Left ventricle myocardium inferior (tissue), 1 donor: ENCODE measurements around the gene CCS. TPM values are rescaled to one million over a fixed set of nuclear protein-coding genes. Genes with fewer than 3 reads are reported as not detected.

Experiments
- DNase-seq: peaks from one replicate; pipeline ENCODE4 v3.0.0-alpha.2; 2020
- H3K27ac ChIP-seq: fragments of 200-600 bp; replicated peaks from 2 replicates; pipeline ENCODE4 v1.8.0; 2021
- H3K27me3 ChIP-seq: fragments of 200-600 bp; 2 replicates; pipeline ENCODE4 v1.8.0; 2021; ENCODE audit warnings: low read depth
- H3K36me3 ChIP-seq: fragments of 200-600 bp; 2 replicates; pipeline ENCODE4 v1.8.0; 2021
- H3K4me1 ChIP-seq: fragments of 200-600 bp; 2 replicates; pipeline ENCODE4 v1.8.0; 2021
- H3K4me3 ChIP-seq: fragments of 200-600 bp; 2 replicates; pipeline ENCODE4 v1.8.0; 2021; ENCODE audit warnings: mild to moderate bottlenecking, moderate library complexity
- H3K9me3 ChIP-seq: fragments of 200-600 bp; replicated peaks from 2 replicates; pipeline ENCODE4 v1.8.0; 2021
- CTCF ChIP-seq: fragments of 200-600 bp; IDR thresholded peaks from 2 replicates; pipeline ENCODE4 v1.8.0; 2021; ENCODE audit warnings: antibody characterized with exemption, mild to moderate bottlenecking, borderline replicate concordance
- intact Hi-C: fragments of 100-400 bp; cut with micrococcal nuclease; formaldehyde crosslinking; loops from one replicate; pipeline ENCODE4 v1.11.0; 2022
- total RNA-seq: library from RNA; stranded (reverse); fragmentation: NEBNext Ultra II Directional; extraction: Animal tissue kit (Norgen Biotek cat#: 25700); gene quantifications from one replicate; pipeline ENCODE4 v1.2.1, GENCODE V29; 2021
- donor health status: DM: no; HTN: yes; CAD: no; lungs with severe emphysema.

Gene CCS
- total RNA-seq, 1 donor from 2014 or later = 25.3 TPM

- intact Hi-C loops = no loop called here
- Histone ChIP-seq H3K4me3 (no peak overlapping the region), H3K27ac (no peak overlapping the region), H3K27me3 (no peaks in the 10 kb centered on the region), H3K9me3 (no peaks in the 10 kb centered on the region), H3K36me3 (no peaks in the 10 kb centered on the region), H3K4me1 (peaks cover 27% of the 10 kb centered on the region)
- TF ChIP-seq CTCF = no peak
- DNase-seq = no peak
Observed at GRCh38 chr11:66589996-66590675, 2.8 kb upstream of the CCS start.

DNA sequence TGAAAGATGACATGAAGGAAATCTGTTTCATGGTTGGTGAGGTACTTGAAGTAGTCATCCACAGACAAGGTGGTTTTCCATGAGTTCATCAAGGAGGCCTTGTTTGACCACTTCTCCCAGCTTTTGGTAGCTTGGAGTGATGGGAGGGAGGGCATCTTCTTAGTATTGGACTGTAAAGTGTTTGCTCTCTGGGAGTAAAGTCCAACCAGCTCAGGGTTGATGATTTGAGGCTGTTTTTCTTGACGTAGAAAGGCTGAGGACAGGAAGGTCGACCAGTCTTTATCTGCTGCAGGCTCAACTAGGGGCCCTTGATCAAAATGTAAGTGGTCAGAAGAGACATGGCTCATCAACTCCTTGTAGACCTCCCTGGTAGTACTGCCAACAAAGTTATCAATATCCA, 1.8 kb upstream of the CCS start:
- TF ChIP-seq CTCF = no peak
- Histone ChIP-seq H3K4me1 (peaks cover 38% of the 10 kb centered on the region), H3K36me3 (no peaks in the 10 kb centered on the region), H3K27me3 (no peaks in the 10 kb centered on the region), H3K27ac (no peak overlapping the region), H3K9me3 (no peaks in the 10 kb centered on the region), H3K4me3 (no peak overlapping the region)
- intact Hi-C loops = no loop called here
- no peak for DNase-seq

DNA sequence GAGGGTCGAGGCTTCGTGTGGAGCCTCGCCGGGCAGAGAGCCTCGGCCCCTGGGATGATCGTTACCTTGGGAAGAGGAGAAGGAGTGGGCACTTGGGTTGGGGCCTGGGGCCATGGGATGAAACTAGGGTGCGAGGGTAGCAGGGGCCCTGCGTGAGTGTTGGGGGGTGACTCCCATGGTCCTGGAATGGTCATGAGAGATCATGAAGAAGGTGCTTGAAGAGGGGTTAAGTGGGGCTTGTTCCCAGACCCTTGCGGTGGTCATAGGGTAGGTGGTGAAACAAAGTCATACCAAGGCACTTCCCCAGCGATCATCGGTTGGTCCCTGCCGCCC, 284 bp downstream of the CCS start:
- TF ChIP-seq CTCF = no peak
- Histone ChIP-seq H3K36me3 (no peaks in the 10 kb centered on the region), H3K27ac (peak overlapping the region; percentile 83), H3K4me1 (peaks cover 39% of the 10 kb centered on the region), H3K9me3 (no peaks in the 10 kb centered on the region), H3K4me3 (peak overlapping the region; percentile 72), H3K27me3 (no peaks in the 10 kb centered on the region)
- no peak for DNase-seq
- intact Hi-C loops = no loop called here

- H3K27me3 ChIP-seq = no peaks in the 10 kb centered on the region
- peak overlapping the region; percentile 72 for H3K4me3 ChIP-seq
- no peak for DNase-seq
- intact Hi-C loops = no loop called here
- H3K4me1 ChIP-seq = peaks cover 39% of the 10 kb centered on the region
- peak overlapping the region; percentile 83 for H3K27ac ChIP-seq
- H3K36me3 ChIP-seq = no peaks in the 10 kb centered on the region
- TF ChIP-seq CTCF = no peak
- no peaks in the 10 kb centered on the region for H3K9me3 ChIP-seq
Observed at GRCh38 chr11:66593650-66594049, 665 bp downstream of the CCS start.

- Histone ChIP-seq H3K27me3 (no peaks in the 10 kb centered on the region), H3K27ac (peak overlapping the region; percentile 67), H3K36me3 (peaks cover 16% of the 10 kb centered on the region), H3K4me3 (peak overlapping the region; percentile 5), H3K4me1 (peaks cover 45% of the 10 kb centered on the region), H3K9me3 (no peaks in the 10 kb centered on the region)
- no peak for TF ChIP-seq CTCF
- peak; percentile 62 for DNase-seq
- intact Hi-C loops = no loop called here
Observed at GRCh38 chr11:66595245-66595904, 2.4 kb downstream of the CCS start.
